ENCODE data around the gene SAP25. TPM values are rescaled to one million over a fixed set of nuclear protein-coding genes. Genes with fewer than 3 reads are reported as not detected.

Gene SAP25
- polyA plus RNA-seq, 3 donors, result 4.4 to 9.6 (median 7.0) TPM

GRCh38 chr7:100599911-100600729 lies 26.4 kb upstream of the SAP25 start:
- no peak for DNase-seq

- no peak for DNase-seq
Measured at GRCh38 chr7:100598425-100598824, 24.7 kb upstream of the SAP25 start.

GRCh38 chr7:100595188-100595587 lies 21.5 kb upstream of the SAP25 start:
- no peak for DNase-seq

- DNase-seq, result no peak
Measured at GRCh38 chr7:100591596-100591995, 17.9 kb upstream of the SAP25 start.

GRCh38 chr7:100590077-100590737 lies 16.5 kb upstream of the SAP25 start:
- no peak for DNase-seq

- DNase-seq, result no peak
Measured at GRCh38 chr7:100589341-100589947, 15.7 kb upstream of the SAP25 start.

- no peak for DNase-seq
Measured at GRCh38 chr7:100588438-100588837, 14.7 kb upstream of the SAP25 start.

- peak; percentile 100 for DNase-seq
Measured at GRCh38 chr7:100586266-100587025, 12.7 kb upstream of the SAP25 start, which contains the start of gene FBXO24. Gene FBXO24, plus strand, starts transcription at chr7:100586328. Its CDS starts 298 bp downstream, at chr7:100586626.

GRCh38 chr7:100585511-100586265 lies 12.0 kb upstream of the SAP25 start, which contains the start of gene LRCH4:
Gene LRCH4, minus strand, starts transcription at chr7:100586129. Its CDS starts 29 bp downstream, at chr7:100586100.
- DNase-seq, result no peak

- no peak for DNase-seq
Measured at GRCh38 chr7:100584683-100585510, 11.2 kb upstream of the SAP25 start.

- DNase-seq, result no peak
Measured at GRCh38 chr7:100584054-100584682, 10.5 kb upstream of the SAP25 start.

GRCh38 chr7:100583132-100584053 lies 9.7 kb upstream of the SAP25 start:
- no peak for DNase-seq

- no peak for DNase-seq
Measured at GRCh38 chr7:100582650-100583049, 8.9 kb upstream of the SAP25 start.

GRCh38 chr7:100582041-100582579 lies 8.4 kb upstream of the SAP25 start:
- DNase-seq, result no peak

- no peak for DNase-seq
Measured at GRCh38 chr7:100580466-100581283, 7.0 kb upstream of the SAP25 start.

- no peak for DNase-seq
Measured at GRCh38 chr7:100578246-100579183, 4.8 kb upstream of the SAP25 start.
